Transverse colon (tissue), 4 donors: Measurements from ENCODE around the gene NUMB. TPM values are rescaled to one million over a fixed set of nuclear protein-coding genes. Genes with fewer than 3 reads are reported as not detected.

Experiments
- DNase-seq: peaks from one replicate; pipeline ENCODE4 v3.0.0-alpha.2; 2019
- H3K27ac ChIP-seq, 4 donors: fragments of 200-600 bp; sonication (generic); 2 replicates each; pipeline ENCODE4 v1.5.1; 2016 to 2018; ENCODE audit warnings: inconsistent platforms in 4 of 4
- H3K27me3 ChIP-seq: fragments of 200-600 bp; sonication (generic); 2 replicates; pipeline ENCODE4 v1.5.1; 2017; ENCODE audit warnings: inconsistent platforms
- H3K36me3 ChIP-seq, 4 donors: fragments of 200-600 bp; sonication (generic); 2 replicates each; pipeline ENCODE4 v1.5.1; 2017 to 2019; ENCODE audit warnings: inconsistent platforms in 4 of 4
- H3K4me1 ChIP-seq, 4 donors: fragments of 200-600 bp; sonication (generic); 2 replicates each; pipeline ENCODE4 v1.5.1; 2017 to 2020; ENCODE audit warnings: inconsistent platforms in 4 of 4
- H3K4me3 ChIP-seq, 4 donors: fragments of 200-600 bp; sonication (generic); 1 replicate in 1 of 4; 2 replicates in 3 of 4; pipeline versions ENCODE4 v1.5.1 to v1.6.1; 2017 to 2019; ENCODE audit warnings: inconsistent platforms in 4 of 4
- H3K9me3 ChIP-seq, 2 donors: fragments of 200-600 bp; sonication (generic); 2 replicates each; pipeline ENCODE4 v1.5.1; 2017 to 2019; ENCODE audit warnings: inconsistent platforms in 2 of 2
- CTCF ChIP-seq, 5 experiments: fragments of 200-600 bp in 3 of 5; fragments of 450-650 bp in 2 of 5; sonication (generic) in 3 of 5; IDR thresholded peaks; 1 replicate in 2 of 5; 2 replicates in 3 of 5; pipeline ENCODE4 v1.5.1; 2016 to 2017; ENCODE audit warnings: antibody characterized with exemption in 5 of 5, inconsistent platforms in 3 of 5, mild to moderate bottlenecking in 2 of 5, moderate library complexity in 1 of 5
- EP300 ChIP-seq: sonication (generic); formaldehyde crosslinking; IDR thresholded peaks from one replicate; pipeline ENCODE4 v1.6.1; 2017; ENCODE audit warnings: antibody characterized with exemption, low read depth
- POLR2A ChIP-seq: fragments of 450-650 bp; IDR thresholded peaks from one replicate; pipeline ENCODE4 v1.6.1; 2016; ENCODE audit warnings: antibody characterized with exemption, mild to moderate bottlenecking, moderate library complexity
- POLR2AphosphoS5 ChIP-seq, 3 donors: sonication (generic); formaldehyde crosslinking; IDR thresholded peaks; one replicate each; pipeline ENCODE4 v1.6.1; 2016; ENCODE audit warnings: antibody characterized with exemption in 3 of 3
- WGBS, 2 donors: methylation state at CpG; one replicate each; pipeline ENCODE4 v1.1.5; 2018; ENCODE audit warnings: low coverage in 1 of 2; 5-methylcytosine and 5-hydroxymethylcytosine counted together
- in situ Hi-C, 4 donors: fragments of 200-750 bp; cut with MboI; loops; one replicate each; pipeline versions ENCODE4 v1.15.0 to v1.15.1; 2017; ENCODE audit warnings: low sequenced_read_pairs in 3 of 4, low pct_ligation_motif_present in 1 of 4, low pct_unique_long_range_greater_than_20kb in 1 of 4
- intact Hi-C: fragments of 100-400 bp; cut with DNase I; formaldehyde crosslinking; loops from one replicate; pipeline ENCODE4 v1.15.1; 2023; ENCODE audit warnings: low total_unique reads
- total RNA-seq, 4 donors: library from RNA; depleted of rRNA; stranded (reverse); fragments of >200 nt; gene quantifications; one replicate each; pipeline ENCODE4 v1.1.0, GENCODE V29; 2016

NUMB gene
- total RNA-seq, 4 donors from 2014 or later = 64.7 to 117 (median 103) TPM

GRCh38 chr14:73369428-73369827 lies 88.9 kb downstream of the NUMB start:
- Histone ChIP-seq H3K27ac (no peak overlapping the region), H3K36me3 (no peaks in the 10 kb centered on the region), H3K27me3 (no peaks in the 10 kb centered on the region), H3K9me3 (no peaks in the 10 kb centered on the region), H3K4me3 (no peak overlapping the region), H3K4me1 (peaks cover 0 to 6% (median 2%) of the 10 kb centered on the region in 4 donors)
- intact Hi-C loops = no loop called here
- TF ChIP-seq POLR2AphosphoS5 (IDR thresholded peaks at IDR 0.05) (no peak), EP300 (no peak), CTCF (IDR thresholded peaks at IDR 0.05) (no peak), POLR2A (no peak)
- DNase-seq = no peak
- in situ Hi-C loops = no loop called here

- H3K36me3 ChIP-seq = no peaks in the 10 kb centered on the region
- H3K4me3 ChIP-seq = no peak overlapping the region
- no peak overlapping the region for H3K27ac ChIP-seq
- H3K4me1 ChIP-seq = peaks cover 0 to 5% (median 2%) of the 10 kb centered on the region in 4 donors
- TF ChIP-seq CTCF (IDR thresholded peaks at IDR 0.05) (no peak), POLR2AphosphoS5 (IDR thresholded peaks at IDR 0.05) (no peak), EP300 (no peak), POLR2A (no peak)
- H3K9me3 ChIP-seq = no peaks in the 10 kb centered on the region
- DNase-seq = no peak
- no peaks in the 10 kb centered on the region for H3K27me3 ChIP-seq
- in situ Hi-C loops = no loop called here
- intact Hi-C loops = no loop called here
Observed at GRCh38 chr14:73368616-73369015, 89.7 kb downstream of the NUMB start.

- H3K9me3 ChIP-seq = no peaks in the 10 kb centered on the region
- H3K27ac ChIP-seq = no peak overlapping the region
- no peaks in the 10 kb centered on the region for H3K36me3 ChIP-seq
- intact Hi-C loops = no loop called here
- H3K4me3 ChIP-seq = no peak overlapping the region
- no peak for DNase-seq
- H3K4me1 ChIP-seq = peaks cover 0 to 3% (median 0%) of the 10 kb centered on the region in 4 donors
- WGBS, 2 donors = 36 to 55% methylated on average over 1 of the region's 1 CpG
- in situ Hi-C loops = no loop called here
- TF ChIP-seq EP300 = no peak
- no peak for TF ChIP-seq POLR2AphosphoS5 (IDR thresholded peaks at IDR 0.05)
- no peak for TF ChIP-seq POLR2A
- TF ChIP-seq CTCF (IDR thresholded peaks at IDR 0.05) = no peak
- H3K27me3 ChIP-seq = no peaks in the 10 kb centered on the region
Observed at GRCh38 chr14:73365727-73366126, 92.6 kb downstream of the NUMB start.

- TF ChIP-seq POLR2A = no peak
- no peak for TF ChIP-seq CTCF (IDR thresholded peaks at IDR 0.05)
- TF ChIP-seq EP300 = no peak
- no peak for TF ChIP-seq POLR2AphosphoS5 (IDR thresholded peaks at IDR 0.05)
- Histone ChIP-seq H3K27ac (no peak overlapping the region), H3K36me3 (no peaks in the 10 kb centered on the region), H3K4me1 (peaks cover 0 to 3% (median 0%) of the 10 kb centered on the region in 4 donors), H3K9me3 (no peaks in the 10 kb centered on the region), H3K27me3 (no peaks in the 10 kb centered on the region), H3K4me3 (no peak overlapping the region)
- in situ Hi-C loops (no loop called here), intact Hi-C loops (no loop called here)
- DNase-seq = no peak
- 94 to 96% methylated on average over 2 of the region's 2 CpGs for WGBS, 2 donors
Observed at GRCh38 chr14:73364559-73364958, 93.8 kb downstream of the NUMB start.
